ENCODE data around the gene SLCO1B3. TPM values are rescaled to one million over a fixed set of nuclear protein-coding genes. Genes with fewer than 3 reads are reported as not detected.

SLCO1B3 gene
- total RNA-seq, 1 experiment from 2014 or later, result 3.2 TPM

DNA sequence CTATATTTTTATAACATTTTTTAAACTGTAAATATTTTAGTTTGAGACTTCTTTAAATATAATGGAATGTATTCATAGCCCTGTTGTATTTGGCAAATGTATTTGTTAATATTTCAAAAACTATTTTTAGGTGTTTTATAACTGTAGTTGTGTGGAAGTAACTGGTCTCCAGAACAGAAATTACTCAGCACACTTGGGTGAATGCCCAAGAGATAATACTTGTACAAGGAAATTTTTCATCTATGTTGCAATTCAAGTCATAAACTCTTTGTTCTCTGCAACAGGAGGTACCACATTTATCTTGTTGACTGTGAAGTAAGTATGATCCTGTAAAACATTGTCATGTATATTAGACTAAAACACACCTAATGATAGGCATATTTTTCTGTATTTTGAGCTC is 72.8 kb downstream of the SLCO1B3 start:
- DNase-seq (ENCODE audit: low spot score), result peak; percentile 33

DNA sequence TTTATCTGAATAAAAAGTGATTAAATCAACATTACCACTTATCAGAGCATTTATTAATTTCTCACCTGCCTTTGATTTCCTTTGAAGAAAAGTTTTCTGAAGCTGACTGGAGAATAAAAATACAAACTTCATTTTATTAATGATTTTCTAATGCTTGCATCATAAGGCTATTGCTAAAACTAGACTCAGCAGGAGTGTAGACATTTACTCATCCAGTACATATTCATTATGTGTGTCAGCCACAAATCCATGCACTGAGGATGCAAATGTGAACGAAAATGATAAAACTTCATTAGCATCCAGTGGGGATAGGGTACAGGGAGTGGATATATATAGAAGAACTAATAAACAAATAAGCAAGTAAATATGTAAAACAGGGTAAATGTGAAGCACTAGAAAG is 74.6 kb downstream of the SLCO1B3 start:
- no peak for DNase-seq (ENCODE audit: low spot score)

DNA sequence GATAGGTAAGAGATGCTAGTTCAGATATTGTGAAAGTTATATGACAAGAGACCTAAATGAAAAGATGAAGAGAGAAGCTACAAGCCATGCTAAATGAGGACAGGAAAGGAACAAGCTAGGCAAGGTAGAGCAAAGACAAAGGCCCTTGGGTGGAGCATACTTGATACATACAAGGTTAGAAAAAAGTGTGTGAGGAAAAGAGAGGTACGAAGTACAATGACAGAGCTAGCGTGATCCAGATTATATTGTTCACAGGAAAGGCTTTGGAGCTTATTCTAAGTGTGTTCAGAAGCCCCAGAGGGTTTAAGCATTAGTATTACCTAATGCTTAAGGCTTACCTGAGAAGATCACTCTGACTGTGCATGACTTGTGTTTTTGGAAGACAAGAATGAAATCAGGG is 75.0 kb downstream of the SLCO1B3 start:
- DNase-seq (ENCODE audit: low spot score), result peak; percentile 7

DNA sequence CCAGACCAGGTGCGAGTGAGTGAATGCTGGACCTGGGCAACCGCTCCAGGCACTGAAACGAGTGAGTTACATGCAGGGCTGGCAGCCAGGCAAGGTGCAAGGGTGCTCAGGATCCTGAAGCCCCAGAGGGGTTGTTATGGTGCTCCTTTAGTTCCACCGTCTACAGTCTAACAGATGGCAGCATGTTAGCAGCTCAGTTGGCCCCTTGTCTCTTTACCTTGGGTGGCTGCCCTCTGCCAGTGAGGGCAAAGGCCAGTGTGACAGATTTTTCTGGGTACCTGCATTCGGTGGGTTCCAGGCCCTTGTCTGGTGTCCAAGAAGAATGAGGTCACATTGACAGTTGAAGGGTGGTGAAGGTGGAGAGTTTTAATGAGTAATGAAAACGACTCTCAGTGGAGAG is 106.8 kb downstream of the SLCO1B3 start:
- no peak for DNase-seq (ENCODE audit: low spot score)

DNA sequence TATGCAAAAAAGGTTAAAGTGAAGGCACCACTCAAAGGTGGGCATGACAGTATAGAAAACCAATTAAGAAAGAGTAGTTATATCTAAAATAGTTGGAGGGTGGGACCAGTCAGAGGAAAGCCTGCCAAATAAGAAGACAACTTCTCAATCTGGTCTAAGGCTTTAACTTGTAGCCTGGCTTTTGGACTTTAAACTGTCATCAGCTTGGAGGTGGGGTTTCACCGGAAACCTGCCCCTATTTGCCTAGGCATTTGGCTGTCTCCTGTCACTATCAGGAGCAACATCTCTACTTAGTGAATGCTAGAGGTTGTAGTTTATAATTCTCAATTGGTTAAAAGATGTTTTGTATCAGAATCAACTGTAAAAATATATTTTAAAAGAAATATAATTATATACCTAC is 107.3 kb downstream of the SLCO1B3 start:
- no peak for DNase-seq (ENCODE audit: low spot score)

DNA sequence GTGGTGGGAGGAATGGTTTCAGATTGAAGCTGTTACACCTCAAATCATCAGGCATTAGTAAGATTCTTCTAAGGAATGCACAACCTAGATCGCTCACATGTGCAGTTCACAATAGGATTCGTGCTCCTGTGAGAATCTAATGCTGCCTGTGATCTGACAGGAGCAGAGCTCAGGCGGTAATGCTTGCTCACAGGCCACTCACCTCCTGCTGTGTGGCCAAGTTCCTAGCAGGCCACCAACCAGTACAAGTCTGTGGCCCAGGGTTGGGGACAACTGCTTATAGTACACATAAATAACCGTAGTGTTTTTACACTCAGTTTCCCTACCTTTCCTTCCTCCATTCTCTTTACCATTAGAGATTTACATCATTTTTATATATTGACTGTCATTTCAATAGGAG is 121.4 kb downstream of the SLCO1B3 start:
- DNase-seq (ENCODE audit: low spot score), result no peak

DNA sequence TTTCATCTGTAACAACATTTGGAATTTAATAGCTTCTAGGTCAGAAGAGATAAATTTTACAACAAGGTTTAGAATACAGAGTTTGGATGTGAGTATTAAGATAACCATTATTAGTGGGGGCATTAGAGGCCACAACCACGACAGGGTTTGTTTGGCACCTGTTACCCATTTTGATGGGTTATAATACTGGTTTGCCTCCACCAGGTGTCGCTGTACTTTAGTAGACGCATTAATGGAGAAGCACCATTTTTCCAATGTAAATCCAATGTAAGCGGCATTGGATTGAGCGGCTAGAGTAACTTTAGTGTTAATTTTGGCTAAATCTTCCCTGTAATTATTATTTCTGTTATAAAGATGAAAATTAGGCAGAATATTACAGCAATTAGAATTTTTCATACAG is 136.2 kb downstream of the SLCO1B3 start:
- DNase-seq (ENCODE audit: low spot score), result peak; percentile 69

DNA sequence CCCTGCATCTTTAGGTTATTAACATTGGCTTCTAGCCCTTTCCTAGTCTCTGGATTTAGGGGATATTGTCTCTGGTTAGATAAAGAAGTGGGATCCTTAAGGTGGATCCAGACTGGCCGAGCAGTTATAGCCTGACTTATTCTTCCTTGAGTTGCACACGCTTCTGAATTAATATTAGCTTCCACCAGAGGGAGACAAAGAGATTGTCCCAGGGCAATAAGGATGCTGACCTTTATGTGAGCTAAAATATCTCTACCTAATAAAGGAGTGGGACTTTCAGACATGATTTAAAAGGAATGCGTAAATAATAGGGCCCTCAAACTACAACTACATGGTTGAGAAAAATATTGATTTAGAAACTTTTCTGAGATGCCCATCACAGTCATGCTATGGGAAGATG is 139.7 kb downstream of the SLCO1B3 start:
- DNase-seq (ENCODE audit: low spot score), result peak; percentile 56

DNA sequence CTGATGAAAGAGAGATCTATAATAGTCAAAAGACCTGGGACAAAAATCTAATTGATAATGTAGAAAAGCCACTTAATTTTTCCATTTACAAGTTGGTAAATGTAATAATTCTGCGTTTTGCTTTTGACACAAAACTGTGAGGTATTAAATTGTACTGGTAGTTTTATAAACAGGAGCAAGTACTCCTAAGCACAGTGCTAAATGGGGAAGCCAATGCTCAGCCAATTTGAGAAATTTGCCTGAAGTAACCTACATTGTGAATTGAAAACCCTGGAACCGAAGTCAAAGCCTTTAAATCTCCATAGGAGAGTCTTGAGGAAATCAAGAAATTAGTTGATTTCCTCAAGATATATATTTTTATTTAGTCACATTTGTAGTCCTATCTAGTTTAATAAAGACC is 152.8 kb downstream of the SLCO1B3 start:
- DNase-seq (ENCODE audit: low spot score), result no peak

DNA sequence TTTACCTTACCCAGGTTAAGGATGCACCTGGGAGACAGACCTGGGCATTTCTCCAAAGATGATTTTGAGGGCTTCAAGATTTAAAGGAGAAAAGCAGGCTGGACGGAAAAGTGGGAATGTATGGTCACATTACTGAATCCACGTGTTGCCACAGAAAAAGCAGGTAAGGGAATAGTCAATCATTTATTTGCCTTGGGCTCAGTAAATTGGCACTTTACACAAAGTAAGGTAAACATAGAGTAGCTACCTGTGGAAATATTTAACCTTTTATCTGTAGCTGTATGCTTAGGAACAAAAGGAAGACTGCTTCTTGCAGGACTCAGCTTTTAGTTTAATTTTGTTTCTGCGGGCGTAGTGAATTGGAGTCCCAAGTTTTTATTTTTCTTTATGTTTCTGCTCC is 153.3 kb downstream of the SLCO1B3 start:
- peak; percentile 14 for DNase-seq (ENCODE audit: low spot score)

Small RNAs within 50 kb of the gene (small RNA-seq; reads per million reads assigned to genes)
- not detected for gene AC011604.1

Other genes starting within 250 kb of the SLCO1B3 start
- not detected in 2 replicates for gene SLCO1C1, start 115.4 kb upstream of the SLCO1B3 start, total RNA-seq (2014; rRNA removed; shearing (Covaris generic))

Measured in HT-29 (cell line).